Measurements from ENCODE around the gene MRGPRX2. TPM values are rescaled to one million over a fixed set of nuclear protein-coding genes. Genes with fewer than 3 reads are reported as not detected.

The MRGPRX2 gene
- total and polyA plus RNA-seq, 2 experiments from 2014 or later: not detected

DNA sequence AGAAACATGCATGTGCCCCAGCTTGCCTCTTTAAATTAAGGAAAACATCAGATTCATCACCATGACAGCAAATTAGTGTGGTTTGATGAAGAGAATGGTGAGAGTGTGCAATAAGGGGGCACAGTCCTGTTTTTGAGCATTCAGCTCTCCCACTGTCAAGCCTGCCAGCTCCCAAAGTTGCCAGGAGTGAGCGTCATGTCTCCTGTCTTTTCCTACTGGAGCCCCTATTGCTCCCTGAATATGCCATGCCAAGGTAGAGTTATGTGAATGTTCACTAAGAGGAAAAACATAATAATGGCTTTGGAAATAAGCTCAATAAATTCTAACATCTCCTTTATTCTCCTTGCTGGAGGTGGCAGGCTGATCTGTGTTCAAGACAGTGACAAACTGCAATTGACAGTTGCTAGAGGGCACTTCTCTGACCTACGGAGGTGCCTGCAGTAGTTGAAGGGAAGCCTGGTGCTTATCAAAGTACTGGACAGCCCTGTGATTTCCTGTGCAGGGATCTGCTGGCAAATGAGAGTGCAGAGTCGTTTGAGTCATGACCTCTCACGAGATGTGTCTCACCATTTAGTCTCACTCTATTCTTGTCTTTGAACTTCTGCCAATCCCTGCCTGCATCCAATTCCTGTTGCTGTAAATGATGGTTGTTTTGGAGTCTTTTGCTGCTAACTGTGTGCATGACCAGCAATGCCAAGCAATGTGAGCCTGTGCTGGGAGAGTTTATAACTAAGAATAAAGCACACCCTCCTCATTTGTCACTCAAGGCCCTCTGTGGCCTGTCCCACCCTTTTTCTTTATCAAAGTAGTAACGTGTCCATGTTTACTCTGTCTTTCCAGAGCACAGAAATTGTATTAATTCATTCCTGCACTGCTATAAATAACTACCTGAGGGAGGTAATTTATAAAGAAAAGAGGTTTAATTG lies 34.8 kb downstream of the MRGPRX2 start:
- Mint-ChIP-seq H3K27me3 (ENCODE audit: insufficient read depth, low read depth, poor library complexity) (peaks cover 3% of the 10 kb centered on the region), H3K4me1 (0 out of 3 replicates have a peak, but pooled peaks cover 3% of the 10 kb centered on the region), H3K4me3 (no peak overlapping the region), H3K9me3 (no peaks in the 10 kb centered on the region), H3K36me3 (ENCODE audit: low read depth) (no peaks in the 10 kb centered on the region), H3K27ac (no peak overlapping the region)
- no peak overlapping the region for H3K27ac ChIP-seq (ENCODE audit: low read depth)
- TF ChIP-seq ZNF114 (CRISPR knock-in tag; IDR thresholded peaks at IDR 0.05) (no peak), NANOG (IDR thresholded peaks at IDR 0.05; ENCODE audit: borderline replicate concordance) (no peak), EZH2phosphoT487 (IDR thresholded peaks at IDR 0.05; ENCODE audit: unreplicated experiment) (no peak), CREB1 (CRISPR knock-in tag; IDR thresholded peaks at IDR 0.05; ENCODE audit: low read depth) (no peak), EZH2 (IDR thresholded peaks at IDR 0.05; ENCODE audit: low read depth, unreplicated experiment) (no peak), ZNF331 (CRISPR knock-in tag; IDR thresholded peaks at IDR 0.05; ENCODE audit: low read depth) (no peak), POLR2AphosphoS5 (IDR thresholded peaks at IDR 0.05; ENCODE audit: low read depth) (no peak), JUNB (IDR thresholded peaks at IDR 0.05; ENCODE audit: unreplicated experiment) (no peak)
- TF ChIP-seq, protein P1, sequence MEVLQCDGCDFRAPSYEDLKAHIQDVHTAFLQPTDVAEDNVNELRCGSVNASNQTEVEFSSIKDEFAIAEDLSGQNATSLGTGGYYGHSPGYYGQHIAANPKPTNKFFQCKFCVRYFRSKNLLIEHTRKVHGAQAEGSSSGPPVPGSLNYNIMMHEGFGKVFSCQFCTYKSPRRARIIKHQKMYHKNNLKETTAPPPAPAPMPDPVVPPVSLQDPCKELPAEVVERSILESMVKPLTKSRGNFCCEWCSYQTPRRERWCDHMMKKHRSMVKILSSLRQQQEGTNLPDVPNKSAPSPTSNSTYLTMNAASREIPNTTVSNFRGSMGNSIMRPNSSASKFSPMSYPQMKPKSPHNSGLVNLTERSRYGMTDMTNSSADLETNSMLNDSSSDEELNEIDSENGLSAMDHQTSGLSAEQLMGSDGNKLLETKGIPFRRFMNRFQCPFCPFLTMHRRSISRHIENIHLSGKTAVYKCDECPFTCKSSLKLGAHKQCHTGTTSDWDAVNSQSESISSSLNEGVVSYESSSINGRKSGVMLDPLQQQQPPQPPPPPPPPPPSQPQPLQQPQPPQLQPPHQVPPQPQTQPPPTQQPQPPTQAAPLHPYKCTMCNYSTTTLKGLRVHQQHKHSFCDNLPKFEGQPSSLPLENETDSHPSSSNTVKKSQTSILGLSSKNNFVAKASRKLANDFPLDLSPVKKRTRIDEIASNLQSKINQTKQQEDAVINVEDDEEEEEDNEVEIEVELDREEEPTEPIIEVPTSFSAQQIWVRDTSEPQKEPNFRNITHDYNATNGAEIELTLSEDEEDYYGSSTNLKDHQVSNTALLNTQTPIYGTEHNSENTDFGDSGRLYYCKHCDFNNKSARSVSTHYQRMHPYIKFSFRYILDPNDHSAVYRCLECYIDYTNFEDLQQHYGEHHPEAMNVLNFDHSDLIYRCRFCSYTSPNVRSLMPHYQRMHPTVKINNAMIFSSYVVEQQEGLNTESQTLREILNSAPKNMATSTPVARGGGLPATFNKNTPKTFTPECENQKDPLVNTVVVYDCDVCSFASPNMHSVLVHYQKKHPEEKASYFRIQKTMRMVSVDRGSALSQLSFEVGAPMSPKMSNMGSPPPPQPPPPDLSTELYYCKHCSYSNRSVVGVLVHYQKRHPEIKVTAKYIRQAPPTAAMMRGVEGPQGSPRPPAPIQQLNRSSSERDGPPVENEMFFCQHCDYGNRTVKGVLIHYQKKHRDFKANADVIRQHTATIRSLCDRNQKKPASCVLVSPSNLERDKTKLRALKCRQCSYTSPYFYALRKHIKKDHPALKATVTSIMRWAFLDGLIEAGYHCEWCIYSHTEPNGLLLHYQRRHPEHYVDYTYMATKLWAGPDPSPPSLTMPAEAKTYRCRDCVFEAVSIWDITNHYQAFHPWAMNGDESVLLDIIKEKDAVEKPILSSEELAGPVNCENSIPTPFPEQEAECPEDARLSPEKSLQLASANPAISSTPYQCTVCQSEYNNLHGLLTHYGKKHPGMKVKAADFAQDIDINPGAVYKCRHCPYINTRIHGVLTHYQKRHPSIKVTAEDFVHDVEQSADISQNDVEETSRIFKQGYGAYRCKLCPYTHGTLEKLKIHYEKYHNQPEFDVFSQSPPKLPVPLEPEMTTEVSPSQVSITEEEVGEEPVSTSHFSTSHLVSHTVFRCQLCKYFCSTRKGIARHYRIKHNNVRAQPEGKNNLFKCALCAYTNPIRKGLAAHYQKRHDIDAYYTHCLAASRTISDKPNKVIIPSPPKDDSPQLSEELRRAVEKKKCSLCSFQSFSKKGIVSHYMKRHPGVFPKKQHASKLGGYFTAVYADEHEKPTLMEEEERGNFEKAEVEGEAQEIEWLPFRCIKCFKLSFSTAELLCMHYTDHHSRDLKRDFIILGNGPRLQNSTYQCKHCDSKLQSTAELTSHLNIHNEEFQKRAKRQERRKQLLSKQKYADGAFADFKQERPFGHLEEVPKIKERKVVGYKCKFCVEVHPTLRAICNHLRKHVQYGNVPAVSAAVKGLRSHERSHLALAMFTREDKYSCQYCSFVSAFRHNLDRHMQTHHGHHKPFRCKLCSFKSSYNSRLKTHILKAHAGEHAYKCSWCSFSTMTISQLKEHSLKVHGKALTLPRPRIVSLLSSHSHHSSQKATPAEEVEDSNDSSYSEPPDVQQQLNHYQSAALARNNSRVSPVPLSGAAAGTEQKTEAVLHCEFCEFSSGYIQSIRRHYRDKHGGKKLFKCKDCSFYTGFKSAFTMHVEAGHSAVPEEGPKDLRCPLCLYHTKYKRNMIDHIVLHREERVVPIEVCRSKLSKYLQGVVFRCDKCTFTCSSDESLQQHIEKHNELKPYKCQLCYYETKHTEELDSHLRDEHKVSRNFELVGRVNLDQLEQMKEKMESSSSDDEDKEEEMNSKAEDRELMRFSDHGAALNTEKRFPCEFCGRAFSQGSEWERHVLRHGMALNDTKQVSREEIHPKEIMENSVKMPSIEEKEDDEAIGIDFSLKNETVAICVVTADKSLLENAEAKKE (CRISPR knock-in tag; IDR thresholded peaks at IDR 0.05): no peak
- TF ChIP-seq, protein P2, sequence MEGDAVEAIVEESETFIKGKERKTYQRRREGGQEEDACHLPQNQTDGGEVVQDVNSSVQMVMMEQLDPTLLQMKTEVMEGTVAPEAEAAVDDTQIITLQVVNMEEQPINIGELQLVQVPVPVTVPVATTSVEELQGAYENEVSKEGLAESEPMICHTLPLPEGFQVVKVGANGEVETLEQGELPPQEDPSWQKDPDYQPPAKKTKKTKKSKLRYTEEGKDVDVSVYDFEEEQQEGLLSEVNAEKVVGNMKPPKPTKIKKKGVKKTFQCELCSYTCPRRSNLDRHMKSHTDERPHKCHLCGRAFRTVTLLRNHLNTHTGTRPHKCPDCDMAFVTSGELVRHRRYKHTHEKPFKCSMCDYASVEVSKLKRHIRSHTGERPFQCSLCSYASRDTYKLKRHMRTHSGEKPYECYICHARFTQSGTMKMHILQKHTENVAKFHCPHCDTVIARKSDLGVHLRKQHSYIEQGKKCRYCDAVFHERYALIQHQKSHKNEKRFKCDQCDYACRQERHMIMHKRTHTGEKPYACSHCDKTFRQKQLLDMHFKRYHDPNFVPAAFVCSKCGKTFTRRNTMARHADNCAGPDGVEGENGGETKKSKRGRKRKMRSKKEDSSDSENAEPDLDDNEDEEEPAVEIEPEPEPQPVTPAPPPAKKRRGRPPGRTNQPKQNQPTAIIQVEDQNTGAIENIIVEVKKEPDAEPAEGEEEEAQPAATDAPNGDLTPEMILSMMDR (conservative IDR thresholded peaks at IDR 0.05; ENCODE audit: low read depth in 2 of 2): no peak
- TF ChIP-seq, protein P3, sequence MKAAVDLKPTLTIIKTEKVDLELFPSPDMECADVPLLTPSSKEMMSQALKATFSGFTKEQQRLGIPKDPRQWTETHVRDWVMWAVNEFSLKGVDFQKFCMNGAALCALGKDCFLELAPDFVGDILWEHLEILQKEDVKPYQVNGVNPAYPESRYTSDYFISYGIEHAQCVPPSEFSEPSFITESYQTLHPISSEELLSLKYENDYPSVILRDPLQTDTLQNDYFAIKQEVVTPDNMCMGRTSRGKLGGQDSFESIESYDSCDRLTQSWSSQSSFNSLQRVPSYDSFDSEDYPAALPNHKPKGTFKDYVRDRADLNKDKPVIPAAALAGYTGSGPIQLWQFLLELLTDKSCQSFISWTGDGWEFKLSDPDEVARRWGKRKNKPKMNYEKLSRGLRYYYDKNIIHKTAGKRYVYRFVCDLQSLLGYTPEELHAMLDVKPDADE (IDR thresholded peaks at IDR 0.05): no peak
- TF ChIP-seq, protein P4, sequence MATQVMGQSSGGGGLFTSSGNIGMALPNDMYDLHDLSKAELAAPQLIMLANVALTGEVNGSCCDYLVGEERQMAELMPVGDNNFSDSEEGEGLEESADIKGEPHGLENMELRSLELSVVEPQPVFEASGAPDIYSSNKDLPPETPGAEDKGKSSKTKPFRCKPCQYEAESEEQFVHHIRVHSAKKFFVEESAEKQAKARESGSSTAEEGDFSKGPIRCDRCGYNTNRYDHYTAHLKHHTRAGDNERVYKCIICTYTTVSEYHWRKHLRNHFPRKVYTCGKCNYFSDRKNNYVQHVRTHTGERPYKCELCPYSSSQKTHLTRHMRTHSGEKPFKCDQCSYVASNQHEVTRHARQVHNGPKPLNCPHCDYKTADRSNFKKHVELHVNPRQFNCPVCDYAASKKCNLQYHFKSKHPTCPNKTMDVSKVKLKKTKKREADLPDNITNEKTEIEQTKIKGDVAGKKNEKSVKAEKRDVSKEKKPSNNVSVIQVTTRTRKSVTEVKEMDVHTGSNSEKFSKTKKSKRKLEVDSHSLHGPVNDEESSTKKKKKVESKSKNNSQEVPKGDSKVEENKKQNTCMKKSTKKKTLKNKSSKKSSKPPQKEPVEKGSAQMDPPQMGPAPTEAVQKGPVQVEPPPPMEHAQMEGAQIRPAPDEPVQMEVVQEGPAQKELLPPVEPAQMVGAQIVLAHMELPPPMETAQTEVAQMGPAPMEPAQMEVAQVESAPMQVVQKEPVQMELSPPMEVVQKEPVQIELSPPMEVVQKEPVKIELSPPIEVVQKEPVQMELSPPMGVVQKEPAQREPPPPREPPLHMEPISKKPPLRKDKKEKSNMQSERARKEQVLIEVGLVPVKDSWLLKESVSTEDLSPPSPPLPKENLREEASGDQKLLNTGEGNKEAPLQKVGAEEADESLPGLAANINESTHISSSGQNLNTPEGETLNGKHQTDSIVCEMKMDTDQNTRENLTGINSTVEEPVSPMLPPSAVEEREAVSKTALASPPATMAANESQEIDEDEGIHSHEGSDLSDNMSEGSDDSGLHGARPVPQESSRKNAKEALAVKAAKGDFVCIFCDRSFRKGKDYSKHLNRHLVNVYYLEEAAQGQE (IDR thresholded peaks at IDR 0.05; ENCODE audit: unreplicated experiment): no peak
- no peaks in the 10 kb centered on the region for H3K79me2 ChIP-seq (replicated peaks; ENCODE audit: insufficient read depth)
- no peak for DNase-seq (ENCODE audit: low spot score)
- no peak overlapping the region for H2AFZ ChIP-seq
- no peak overlapping the region for H3K4me3 ChIP-seq
- H3F3A ChIP-seq (replicated peaks; ENCODE audit: low read depth): no peaks in the 10 kb centered on the region
- no peaks in the 10 kb centered on the region for H3K9me2 ChIP-seq (ENCODE audit: insufficient read depth)
- H3K4me2 ChIP-seq: no peak overlapping the region
- no peaks in the 10 kb centered on the region for H3K27me3 ChIP-seq (ENCODE audit: insufficient read depth)
- no peaks in the 10 kb centered on the region for H3K36me3 ChIP-seq (ENCODE audit: insufficient read depth)
- no peaks in the 10 kb centered on the region for H3K4me1 ChIP-seq (ENCODE audit: insufficient read depth)
- no peak for ATAC-seq
- H4K20me1 ChIP-seq (replicated peaks; ENCODE audit: insufficient read depth): no peaks in the 10 kb centered on the region
